ENCODE data around the gene ORC5.

- no peak for TF ChIP-seq ATF6 (CRISPR knock-in tag; IDR thresholded peaks at IDR 0.05)
- TF ChIP-seq CTCF (IDR thresholded peaks at IDR 0.05): no peak
- TF ChIP-seq E2F1 (CRISPR knock-in tag; IDR thresholded peaks at IDR 0.05): no peak
- no peak for TF ChIP-seq CBFB (CRISPR knock-in tag; IDR thresholded peaks at IDR 0.05; ENCODE audit: low read depth)
- no peak for TF ChIP-seq USF2 (CRISPR knock-in tag; IDR thresholded peaks at IDR 0.05)
- no peak for TF ChIP-seq E2F4 (CRISPR knock-in tag; IDR thresholded peaks at IDR 0.05; ENCODE audit: borderline replicate concordance, low read depth)
- TF ChIP-seq TEAD4 (CRISPR knock-in tag; IDR thresholded peaks at IDR 0.05): no peak
- TF ChIP-seq FOXJ3 (CRISPR knock-in tag; IDR thresholded peaks at IDR 0.05; ENCODE audit: borderline replicate concordance): no peak
- TF ChIP-seq MAX (CRISPR knock-in tag; IDR thresholded peaks at IDR 0.05): no peak
- TF ChIP-seq PREB (CRISPR knock-in tag; IDR thresholded peaks at IDR 0.05; ENCODE audit: borderline replicate concordance): no peak
- no peak for TF ChIP-seq ZNF416 (CRISPR knock-in tag; IDR thresholded peaks at IDR 0.05)
- TF ChIP-seq MXD4 (CRISPR knock-in tag; IDR thresholded peaks at IDR 0.05; ENCODE audit: borderline replicate concordance): no peak
- no peak for TF ChIP-seq CREB1 (CRISPR knock-in tag; IDR thresholded peaks at IDR 0.05)
- TF ChIP-seq FOXP1 (CRISPR knock-in tag; IDR thresholded peaks at IDR 0.05; ENCODE audit: borderline replicate concordance): no peak
Observed at GRCh38 chr7:104162081-104162480, 45.7 kb downstream of the ORC5 start.

All from WTC11 (cell line).